HepG2 (cell line): ENCODE measurements around the gene BTBD17. TPM values are rescaled to one million over a fixed set of nuclear protein-coding genes. Genes with fewer than 3 reads are reported as not detected.

Experiments
- BCL3 ChIP-seq: sonication (generic); formaldehyde crosslinking; IDR thresholded peaks from 2 replicates; pipeline ENCODE4 v1.5.1; 2020; ENCODE audit warnings: mild to moderate bottlenecking, missing genetic modification reagents, moderate library complexity
- MYC ChIP-seq: sonication (generic); formaldehyde crosslinking; IDR thresholded peaks from 2 replicates; pipeline ENCODE4 v1.9.0; 2021; ENCODE audit warnings: missing genetic modification reagents, borderline replicate concordance
- RXRB ChIP-seq: IDR thresholded peaks from 2 replicates; pipeline ENCODE4 v1.6.1; 2016; ENCODE audit warnings: borderline replicate concordance, missing genetic modification reagents, missing compliant biosample characterization
- YY1 ChIP-seq: IDR thresholded peaks from 2 replicates; pipeline ENCODE4 v1.6.1; 2011; ENCODE audit warnings: low read length, low read depth, moderate library complexity, mild to moderate bottlenecking; ENCODE audit not compliant: insufficient read depth, insufficient replicate concordance
- ZNF562 ChIP-seq: sonication (generic); formaldehyde crosslinking; IDR thresholded peaks from 2 replicates; pipeline ENCODE4 v1.8.0; 2022; ENCODE audit warnings: missing genetic modification reagents, borderline replicate concordance
- ZNF687 ChIP-seq: sonication (generic); formaldehyde crosslinking; IDR thresholded peaks from 2 replicates; pipeline ENCODE4 v1.5.1; 2020; ENCODE audit warnings: mild to moderate bottlenecking, missing genetic modification reagents, moderate library complexity
- polyA plus RNA-seq, 8 experiments: library from polyadenylated mRNA; depleted of rRNA in 3 of 8; stranded (reverse) in 7 of 8; unstranded in 1 of 8; fragments of >200 nt; fragmentation: Illumina TruSeq in 4 of 8; extraction: Trizol in 4 of 8; gene quantifications; 2 replicates each; pipeline versions ENCODE4 v1.2.1 to v1.2.3, GENCODE V29; 2011 to 2016; ENCODE audit warnings: low read depth in 4 of 8, missing spikeins in 1 of 8, mixed read lengths in 1 of 8; ENCODE audit not compliant: insufficient read depth in 1 of 8
- total RNA-seq, 5 experiments: library from RNA; depleted of rRNA; stranded (reverse); fragments of >200 nt; fragmentation: Illumina TruSeq; extraction: Trizol; gene quantifications; 2 replicates each; pipeline ENCODE4 v1.2.3, GENCODE V29; 2016; ENCODE audit warnings: low read depth in 1 of 5
- TF ChIP-seq, protein P1 (sequence below): sonication (generic); formaldehyde crosslinking; IDR thresholded peaks from 2 replicates; pipeline ENCODE4 v1.8.1; 2023; ENCODE audit warnings: mild to moderate bottlenecking, moderate library complexity, missing genetic modification reagents
- TF ChIP-seq, protein P2 (sequence below): sonication (generic); formaldehyde crosslinking; IDR thresholded peaks from 2 replicates; pipeline ENCODE4 v1.4.0; 2020; ENCODE audit warnings: missing genetic modification reagents, mild to moderate bottlenecking, borderline replicate concordance

BTBD17 gene
- total and polyA plus RNA-seq, 2 of the 13 experiments (the other 11 are each of a cell fraction or from before 2014, with no cell fraction given) = not detected

DNA sequence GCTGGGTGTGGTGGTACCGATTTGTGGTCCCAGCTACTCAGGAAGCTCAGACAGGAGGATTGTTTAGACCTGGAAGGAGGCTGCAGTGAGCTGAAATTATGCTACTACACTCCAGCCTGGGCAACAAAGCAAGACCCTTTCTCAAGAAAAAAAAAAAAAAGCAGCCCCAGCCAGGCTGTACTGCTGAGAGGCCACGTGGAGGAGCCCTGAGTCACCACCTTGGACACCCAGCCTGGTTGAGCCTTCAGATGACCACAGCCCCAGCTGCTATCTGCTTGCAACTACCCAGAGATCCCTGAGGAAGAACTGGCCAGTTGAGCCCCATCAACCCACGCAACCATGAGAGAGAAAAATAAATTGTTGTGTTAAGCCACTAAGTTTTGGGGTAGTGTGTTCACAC lies 46.6 kb upstream of the BTBD17 start (continued):
- TF ChIP-seq RXRB (CRISPR knock-in tag) (peak; percentile 32; the same call in 1 of the 2 replicates), BCL3 (CRISPR knock-in tag) (peak; percentile 47; the same call in 1 of the 2 replicates), MYC (CRISPR knock-in tag) (peak; percentile 49; the same call in 1 of the 2 replicates), ZNF562 (no peak), YY1 (peak; percentile 29), ZNF687 (CRISPR knock-in tag) (peak; percentile 39)
- TF ChIP-seq, protein P1, sequence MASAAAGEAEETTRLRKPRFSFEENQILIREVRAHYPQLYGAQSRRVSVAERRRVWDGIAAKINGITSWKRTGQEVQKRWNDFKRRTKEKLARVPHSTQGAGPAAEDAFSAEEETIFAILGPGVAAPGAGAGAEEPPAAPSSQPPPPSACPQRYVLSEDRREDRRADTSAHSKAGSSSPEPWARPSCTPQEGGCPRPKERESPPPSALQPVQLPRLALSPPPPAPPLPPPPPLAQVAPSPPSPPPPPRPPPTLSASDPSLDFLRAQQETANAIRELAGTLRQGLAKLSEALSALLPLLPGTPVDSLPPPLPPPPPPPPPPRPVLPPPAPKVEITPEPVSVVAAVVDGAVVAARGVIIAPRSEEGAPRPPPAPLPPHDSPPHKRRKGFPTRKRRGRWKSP (CRISPR knock-in tag) = 0 out of 2 replicates have a peak, but pooled peaks have one; percentile 33
- TF ChIP-seq, protein P2, sequence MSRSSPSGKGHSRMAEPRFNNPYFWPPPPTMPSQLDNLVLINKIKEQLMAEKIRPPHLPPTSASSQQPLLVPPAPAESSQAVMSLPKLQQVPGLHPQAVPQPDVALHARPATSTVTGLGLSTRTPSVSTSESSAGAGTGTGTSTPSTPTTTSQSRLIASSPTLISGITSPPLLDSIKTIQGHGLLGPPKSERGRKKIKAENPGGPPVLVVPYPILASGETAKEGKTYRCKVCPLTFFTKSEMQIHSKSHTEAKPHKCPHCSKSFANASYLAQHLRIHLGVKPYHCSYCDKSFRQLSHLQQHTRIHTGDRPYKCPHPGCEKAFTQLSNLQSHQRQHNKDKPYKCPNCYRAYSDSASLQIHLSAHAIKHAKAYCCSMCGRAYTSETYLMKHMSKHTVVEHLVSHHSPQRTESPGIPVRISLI (CRISPR knock-in tag) = peak; percentile 97
